GM18861 (cell line): Measurements from ENCODE around the gene MFRP.

Source experiments
- ATAC-seq: cut with Tn5 transposase; IDR thresholded peaks from one replicate; pipeline ENCODE4 v1.9.1; 2021; ENCODE audit not compliant: unreplicated experiment

Gene MFRP

DNA sequence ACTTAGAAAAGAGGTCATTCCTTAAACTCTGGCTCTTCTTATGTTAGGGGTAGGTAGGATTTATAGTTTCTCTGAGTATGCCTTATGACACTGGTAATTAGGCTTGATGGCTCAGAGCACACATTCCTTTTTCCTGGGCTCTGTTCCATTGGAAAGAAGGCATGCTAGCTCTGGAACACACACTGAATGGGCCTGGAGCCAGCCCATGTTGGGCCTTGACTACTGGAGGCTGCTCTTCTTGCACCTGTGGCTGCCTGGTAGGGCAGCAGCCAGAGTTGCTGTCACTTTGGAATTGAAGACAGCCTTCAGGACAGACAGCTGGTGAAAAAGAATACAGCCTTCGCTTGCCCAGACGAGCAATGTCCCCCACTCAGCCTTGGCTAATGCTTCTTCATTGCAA lies 47.8 kb downstream of the MFRP start:
- no peak for ATAC-seq

DNA sequence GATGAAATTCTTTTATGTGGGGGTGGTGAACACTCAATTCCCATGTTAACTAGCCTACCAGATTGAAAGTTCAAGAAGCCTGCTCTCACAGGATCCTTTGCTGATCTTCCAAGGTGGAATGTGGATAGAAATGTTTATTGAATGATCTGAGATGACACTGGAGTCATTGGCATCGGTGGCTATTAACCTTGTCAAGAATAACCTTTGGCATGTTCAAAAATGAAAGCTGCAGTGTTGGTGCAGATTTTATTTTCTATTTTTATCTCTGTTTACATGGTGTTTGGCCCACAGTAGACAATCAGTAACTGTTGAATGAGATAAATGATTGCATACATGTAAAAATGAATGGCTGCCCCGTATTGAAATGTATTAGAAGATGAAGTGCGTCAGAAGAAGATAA lies 48.6 kb downstream of the MFRP start:
- ATAC-seq: no peak

DNA sequence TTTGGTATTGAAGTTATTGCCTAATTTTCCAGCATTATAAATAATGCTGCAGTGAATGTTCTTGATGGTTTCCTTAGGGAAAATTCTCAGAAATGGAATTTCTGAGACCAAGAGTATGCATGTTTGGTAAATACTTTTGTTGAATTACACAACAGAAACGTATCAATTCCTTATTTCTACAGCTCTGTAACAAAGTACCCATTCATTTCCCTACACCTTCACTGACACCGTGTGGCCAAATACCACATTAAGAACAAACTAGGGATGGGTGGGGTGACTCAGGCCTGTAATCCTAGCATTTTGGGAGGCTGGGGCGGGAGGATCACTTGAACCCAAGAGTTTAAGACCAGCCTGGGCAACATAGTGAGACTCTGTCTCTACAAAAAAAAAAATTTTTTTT lies 51.3 kb downstream of the MFRP start:
- no peak for ATAC-seq

DNA sequence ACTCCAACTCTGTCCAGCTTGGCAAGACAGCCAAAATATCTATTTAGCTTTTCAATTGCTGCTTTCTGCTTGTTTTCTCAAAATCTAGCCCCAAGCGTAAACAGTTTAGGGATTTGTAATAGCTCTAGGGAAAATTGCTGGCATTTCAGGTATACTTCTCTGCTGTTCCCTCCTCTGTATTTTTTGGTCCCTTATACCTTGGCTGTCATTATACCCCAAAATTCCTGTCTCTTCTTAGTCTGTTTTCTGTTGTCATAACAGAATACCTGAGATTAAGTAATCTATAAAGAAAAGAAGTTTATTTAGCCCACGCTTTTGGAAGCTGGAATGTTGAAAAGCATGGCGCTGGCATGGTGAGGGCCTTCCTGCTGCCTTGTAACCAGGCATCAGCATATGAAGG lies 53.0 kb downstream of the MFRP start:
- ATAC-seq: no peak

DNA sequence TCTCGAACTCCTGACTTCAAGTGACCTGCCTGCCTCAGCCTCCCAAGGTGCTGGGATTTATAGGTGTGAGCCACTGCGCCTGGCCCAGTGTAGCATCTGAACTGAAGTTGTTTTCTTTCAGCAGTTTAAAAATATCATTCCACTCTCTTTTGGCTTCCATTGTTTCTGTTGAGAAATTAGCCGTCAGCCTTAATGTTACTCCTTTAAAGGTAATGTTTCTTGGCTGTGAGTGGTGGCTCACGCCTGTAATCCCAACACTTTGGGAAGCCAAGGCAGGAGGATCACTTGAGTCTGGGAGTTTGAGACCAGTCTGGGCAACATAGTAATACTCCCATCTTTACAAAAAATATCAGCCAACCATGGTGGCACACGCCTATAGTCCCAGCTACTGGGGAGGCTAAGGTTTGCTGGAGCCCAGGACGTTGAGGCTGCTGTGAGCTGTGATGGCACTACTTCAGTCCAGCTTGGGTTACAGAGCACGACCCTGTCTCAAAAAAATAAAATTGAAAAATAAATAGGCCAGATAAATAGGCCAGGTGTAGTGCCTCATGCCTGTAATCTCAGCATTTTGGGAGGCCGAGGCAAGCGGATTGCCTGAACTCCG lies 55.5 kb downstream of the MFRP start:
- ATAC-seq: no peak
